ENCODE results near the gene PAX5.

- TF ChIP-seq CTCF (IDR thresholded peaks at IDR 0.05) (no peak), POLR2A (IDR thresholded peaks at IDR 0.05) (no peak)
Observed at GRCh38 chr9:36823934-36824333, 210.1 kb downstream of the PAX5 start.
